Large intestine (tissue), 3 donors: ENCODE results near the gene DNAJA2. TPM values are rescaled to one million over a fixed set of nuclear protein-coding genes. Genes with fewer than 3 reads are reported as not detected.
"Not testable (repeated sequence)": the region's sequence is repeated elsewhere in the genome, so short reads cannot be mapped to it uniquely, and the experiment has no call there.

ENCODE experiments used
- DNase-seq, 2 donors: peaks; one replicate each; pipeline versions ENCODE4 v3.0.0 to v3.0.0-alpha.2; 2013
- H3K27ac ChIP-seq: one replicate; pipeline ENCODE4 v1.5.1; 2013; ENCODE audit warnings: low read length
- H3K27me3 ChIP-seq: 2 replicates; pipeline ENCODE4 v1.6.1; 2013; ENCODE audit warnings: low read length; ENCODE audit not compliant: control insufficient read depth, insufficient read depth
- H3K36me3 ChIP-seq: 2 replicates; pipeline ENCODE4 v1.6.1; 2013; ENCODE audit warnings: low read length; ENCODE audit not compliant: control insufficient read depth, insufficient read depth
- H3K4me1 ChIP-seq: one replicate; pipeline ENCODE4 v1.6.1; 2013; ENCODE audit warnings: low read length; ENCODE audit not compliant: control insufficient read depth, insufficient read depth
- H3K4me3 ChIP-seq: one replicate; pipeline ENCODE4 v1.5.1; 2013; ENCODE audit warnings: low read length
- H3K9me3 ChIP-seq: one replicate; pipeline ENCODE4 v1.6.1; 2013; ENCODE audit warnings: mild to moderate bottlenecking, low read depth, low read length, moderate library complexity; ENCODE audit not compliant: control insufficient read depth
- WGBS: methylation state at CpG from one replicate; pipeline ENCODE4 v1.1.5; 2013; ENCODE audit warnings: low lambda C conversion rate; ENCODE audit not compliant: insufficient coverage; 5-methylcytosine and 5-hydroxymethylcytosine counted together
- polyA plus RNA-seq: library from polyadenylated mRNA; unstranded; fragments of 120-200 nt; gene quantifications from one replicate; pipeline ENCODE4 v1.2.1, GENCODE V29; 2013

DNAJA2 gene
- polyA plus RNA-seq, 1 donor, result 47.5 TPM

DNA sequence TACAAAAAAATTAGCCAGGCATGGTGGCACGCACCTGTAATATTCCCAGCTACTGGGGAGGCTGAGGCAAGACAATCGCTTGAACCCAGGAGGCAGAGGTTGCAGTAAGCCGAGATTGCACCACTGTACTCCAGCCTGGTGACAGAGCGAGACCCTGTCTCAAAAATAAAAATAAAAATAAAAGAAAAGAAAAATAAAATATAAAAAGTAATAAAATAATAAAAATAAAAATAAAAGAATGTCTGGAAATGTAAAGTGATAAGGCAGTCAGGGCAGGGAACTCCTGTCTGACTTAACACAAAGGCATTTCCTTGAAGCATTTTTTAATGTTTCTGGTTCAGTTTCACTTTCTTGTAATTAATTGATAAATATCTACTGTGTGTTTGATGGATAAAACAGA is 34.7 kb upstream of the DNAJA2 start:
- DNase-seq, result no peak
- Histone ChIP-seq H3K36me3 (no peaks in the 10 kb centered on the region), H3K4me3 (no peak overlapping the region), H3K27ac (no peak overlapping the region), H3K27me3 (no peaks in the 10 kb centered on the region), H3K9me3 (no peaks in the 10 kb centered on the region), H3K4me1 (no peaks in the 10 kb centered on the region)
- WGBS, result 97% methylated on average over 3 of the region's 4 CpGs

DNA sequence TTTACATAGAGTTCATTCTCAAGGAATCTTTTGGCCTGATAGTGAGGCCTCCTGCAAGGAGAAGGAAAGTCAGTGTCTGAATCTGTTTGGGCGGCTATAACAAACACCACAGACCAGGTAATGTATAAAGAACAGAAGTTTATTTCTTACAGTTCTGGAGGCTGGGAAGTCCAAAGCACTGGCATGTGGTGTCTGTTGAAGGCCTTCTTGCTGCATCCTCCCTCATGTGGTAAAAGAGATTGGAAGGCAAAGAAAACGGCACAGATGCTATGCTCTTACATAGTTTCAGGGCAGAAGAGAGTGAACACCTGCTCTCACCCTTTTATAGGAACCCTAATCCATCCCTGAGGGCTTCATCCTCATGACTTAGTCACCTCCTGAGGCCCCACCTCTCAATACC is 31.2 kb upstream of the DNAJA2 start:
- H3K4me3 ChIP-seq, result no peak overlapping the region
- no peak overlapping the region for H3K27ac ChIP-seq
- no peaks in the 10 kb centered on the region for H3K27me3 ChIP-seq
- no peaks in the 10 kb centered on the region for H3K9me3 ChIP-seq
- no peaks in the 10 kb centered on the region for H3K36me3 ChIP-seq
- no peak for DNase-seq
- WGBS, result no CpG with 5 or more reads among the region's 2 CpGs
- no peaks in the 10 kb centered on the region for H3K4me1 ChIP-seq

DNA sequence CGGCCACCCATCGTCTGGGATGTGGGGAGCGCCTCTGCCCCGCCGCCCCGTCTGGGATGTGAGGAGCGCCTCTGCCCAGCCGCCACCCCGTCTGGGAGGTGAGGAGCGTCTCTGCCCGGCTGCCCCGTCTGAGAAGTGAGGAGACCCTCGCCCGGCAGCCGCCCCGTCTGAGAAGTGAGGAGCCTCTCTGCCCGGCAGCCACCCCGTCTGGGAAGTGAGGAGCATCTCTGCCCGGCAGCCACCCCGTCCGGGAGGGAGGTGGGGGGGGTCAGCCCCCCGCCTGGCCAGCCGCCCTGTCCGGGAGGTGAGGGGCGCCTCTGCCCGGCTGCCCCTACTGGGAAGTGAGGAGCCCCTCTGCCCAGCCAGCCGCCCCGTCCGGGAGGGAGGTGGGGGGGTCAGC is 26.6 kb upstream of the DNAJA2 start:
- not testable (repeated sequence) for H3K9me3 ChIP-seq, H3K27ac ChIP-seq, H3K4me1 ChIP-seq, H3K27me3 ChIP-seq, H3K4me3 ChIP-seq, DNase-seq, H3K36me3 ChIP-seq
- no CpG with 5 or more reads among the region's 29 CpGs for WGBS

DNA sequence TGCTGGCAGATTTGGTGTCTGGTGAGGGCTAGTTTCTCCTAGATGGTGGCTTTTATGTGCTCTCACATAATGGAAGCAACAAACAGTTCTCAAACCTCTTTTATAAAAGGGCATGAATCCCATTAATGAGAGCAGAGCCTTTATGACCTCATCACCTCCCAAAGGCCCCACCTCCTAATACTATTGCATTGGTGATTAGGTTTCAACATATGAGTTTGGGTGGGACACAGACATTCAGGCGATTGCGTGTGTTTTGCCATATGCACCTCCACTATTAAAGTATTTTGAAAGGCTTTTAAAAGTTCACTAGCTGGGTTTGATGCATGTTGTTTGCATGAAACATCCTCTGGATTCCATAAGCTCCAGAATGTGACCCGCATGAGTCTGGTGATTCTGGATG is 24.4 kb upstream of the DNAJA2 start:
- no peaks in the 10 kb centered on the region for H3K36me3 ChIP-seq
- DNase-seq, result no peak
- WGBS, result 100% methylated on average over 1 of the region's 3 CpGs
- no peak overlapping the region for H3K27ac ChIP-seq
- H3K9me3 ChIP-seq, result peaks cover 5% of the 10 kb centered on the region
- no peaks in the 10 kb centered on the region for H3K4me1 ChIP-seq
- H3K4me3 ChIP-seq, result no peak overlapping the region
- no peaks in the 10 kb centered on the region for H3K27me3 ChIP-seq

DNA sequence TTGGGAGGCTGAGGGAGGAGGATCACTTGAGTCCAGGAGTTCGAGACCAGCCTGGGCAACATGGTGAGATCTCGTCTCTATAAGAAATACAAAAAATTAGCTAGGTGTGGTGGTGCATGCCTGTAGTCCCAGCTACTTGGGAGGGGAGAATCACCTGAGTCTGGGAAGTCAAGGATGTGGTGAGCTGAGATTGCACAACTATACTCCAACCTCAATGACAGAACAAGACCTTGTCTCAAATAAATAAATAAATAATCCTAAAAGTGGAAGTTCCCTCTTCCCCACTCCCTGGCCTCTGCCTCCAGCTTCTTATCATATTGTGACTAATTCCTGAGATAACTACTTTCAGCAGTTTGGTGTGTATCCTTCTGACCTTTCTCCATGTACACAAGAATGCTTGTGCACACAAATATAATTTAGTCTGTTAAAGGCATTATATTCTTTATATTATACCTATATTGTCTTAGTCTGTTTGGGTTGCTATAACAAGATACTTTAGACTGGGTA is 23.5 kb upstream of the DNAJA2 start:
- Histone ChIP-seq H3K4me3 (no peak overlapping the region), H3K4me1 (no peaks in the 10 kb centered on the region), H3K36me3 (no peaks in the 10 kb centered on the region), H3K27ac (no peak overlapping the region), H3K27me3 (no peaks in the 10 kb centered on the region), H3K9me3 (peaks cover 5% of the 10 kb centered on the region)
- no CpG with 5 or more reads among the region's 2 CpGs for WGBS
- no peak for DNase-seq

DNA sequence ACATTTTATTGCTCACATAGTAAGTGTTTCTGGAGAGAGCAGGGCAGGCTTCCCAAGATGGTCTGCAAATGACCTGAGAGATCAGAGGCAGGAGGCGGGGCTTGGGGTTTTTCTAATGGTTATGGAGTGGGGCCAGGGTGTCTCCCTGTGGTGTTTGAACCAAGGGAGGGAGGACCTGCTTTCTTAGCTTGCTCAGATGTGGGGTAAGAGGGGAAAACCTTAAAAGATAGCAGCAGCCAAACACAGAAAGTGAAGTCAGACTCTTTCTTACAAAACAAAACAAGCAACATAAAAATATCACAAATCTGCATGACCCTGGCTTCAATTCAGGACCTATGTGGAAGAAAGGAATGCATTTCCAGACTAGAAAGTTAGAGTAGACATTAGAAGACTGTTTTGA is 22.9 kb upstream of the DNAJA2 start:
- Histone ChIP-seq H3K27me3 (no peaks in the 10 kb centered on the region), H3K36me3 (no peaks in the 10 kb centered on the region), H3K4me3 (no peak overlapping the region), H3K9me3 (peaks cover 5% of the 10 kb centered on the region), H3K4me1 (no peaks in the 10 kb centered on the region), H3K27ac (no peak overlapping the region)
- DNase-seq, result no peak
- WGBS, result no CpG with 5 or more reads among the region's 1 CpG

DNA sequence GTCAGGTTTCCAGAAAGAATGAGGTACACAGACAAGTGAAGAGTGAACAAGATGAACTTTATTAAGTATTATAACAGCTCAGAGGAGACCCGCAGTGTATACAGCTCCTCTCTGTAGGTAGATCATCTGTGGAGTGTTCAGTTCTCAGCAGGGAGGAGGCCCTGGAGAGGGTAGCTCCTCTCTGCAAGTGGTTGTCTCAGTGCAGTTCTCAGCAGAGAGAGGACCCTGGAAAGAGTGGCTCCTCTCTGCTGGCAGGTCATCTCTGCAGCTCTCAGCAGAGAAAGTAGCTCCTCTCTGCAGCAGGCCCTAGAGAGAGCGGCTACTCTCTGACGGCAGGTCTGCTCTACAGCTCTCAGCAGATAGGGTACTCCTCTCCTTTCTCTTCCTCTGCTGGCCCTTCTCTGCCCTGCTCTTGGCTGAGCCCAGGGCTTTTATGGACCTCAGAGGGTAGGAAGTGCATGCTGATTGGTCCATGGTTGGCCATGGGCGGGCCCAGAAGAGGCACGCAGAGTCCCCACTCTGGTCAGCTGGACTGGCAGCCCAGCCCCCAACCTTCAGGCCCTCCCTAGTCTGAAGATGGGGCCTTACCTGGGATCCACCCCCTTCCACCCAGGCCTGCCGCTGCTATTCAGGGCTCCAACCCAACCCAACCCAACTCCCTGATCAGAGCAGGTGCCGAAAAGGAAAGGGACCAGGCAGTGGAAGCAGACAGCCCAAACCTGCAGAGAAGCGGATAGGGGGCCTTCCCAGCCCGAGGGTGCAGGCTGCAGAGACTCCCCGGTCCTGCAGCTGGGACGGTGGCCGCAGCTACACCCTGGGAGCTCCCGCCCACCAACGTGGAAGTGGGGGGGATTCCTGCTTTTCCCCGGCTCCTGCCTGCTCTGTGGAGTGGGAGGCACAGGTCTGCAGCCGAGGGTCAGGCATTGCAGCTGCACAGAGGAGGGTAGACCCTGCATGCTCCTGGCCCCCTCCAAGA is 18.5 kb upstream of the DNAJA2 start:
- WGBS, result 100% methylated on average over 1 of the region's 16 CpGs
- Histone ChIP-seq H3K36me3 (no peaks in the 10 kb centered on the region), H3K27me3 (no peaks in the 10 kb centered on the region)

DNA sequence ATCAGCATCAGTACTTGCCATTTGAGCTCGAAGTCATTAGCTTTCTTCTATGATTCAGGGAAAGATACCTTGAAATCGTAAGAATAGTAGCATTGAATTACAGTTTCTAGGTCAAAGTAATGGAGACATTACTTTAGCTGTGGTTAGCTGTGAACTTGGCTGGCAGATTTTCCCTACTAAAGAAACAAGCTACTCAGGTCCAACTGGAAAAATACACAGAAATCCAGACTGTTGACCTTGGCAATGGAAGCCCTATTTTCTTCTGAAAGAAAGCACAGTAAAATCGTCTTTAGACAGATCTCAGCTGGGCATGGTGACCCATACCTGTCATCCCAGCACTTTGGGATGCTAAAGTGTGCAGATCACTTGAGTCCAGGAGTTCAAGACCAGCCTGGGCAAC is 13.4 kb upstream of the DNAJA2 start:
- no peak overlapping the region for H3K27ac ChIP-seq
- H3K4me3 ChIP-seq, result no peak overlapping the region
- no peaks in the 10 kb centered on the region for H3K9me3 ChIP-seq
- WGBS, result no CpG with 5 or more reads among the region's 3 CpGs
- H3K27me3 ChIP-seq, result no peaks in the 10 kb centered on the region
- DNase-seq, result no peak
- H3K4me1 ChIP-seq, result no peaks in the 10 kb centered on the region
- no peaks in the 10 kb centered on the region for H3K36me3 ChIP-seq

More for the DNA sequence above, 18.5 kb upstream of the DNAJA2 start:
- no peaks in the 10 kb centered on the region for H3K4me1 ChIP-seq
- no peaks in the 10 kb centered on the region for H3K9me3 ChIP-seq
- H3K4me3 ChIP-seq, result no peak overlapping the region
- no peak overlapping the region for H3K27ac ChIP-seq
- no peak for DNase-seq

DNA sequence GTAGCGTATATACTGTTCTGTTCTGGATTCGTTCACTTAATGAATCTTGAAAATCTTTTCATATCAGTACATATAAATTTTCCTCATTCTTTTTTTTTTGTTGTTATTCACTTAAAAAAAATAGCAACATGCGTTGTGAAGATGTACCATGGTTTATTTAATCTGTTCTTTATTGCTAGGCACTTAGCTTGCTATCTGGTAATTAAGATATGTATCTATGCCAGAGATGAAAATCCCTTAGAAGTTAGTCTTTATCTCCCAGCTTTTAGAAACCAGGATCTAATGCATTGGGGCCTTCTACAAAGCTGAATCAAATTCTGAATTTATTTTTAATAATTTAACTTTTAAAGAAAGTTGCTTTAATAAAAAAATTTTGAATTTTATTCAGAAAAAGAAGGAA is 13.0 kb upstream of the DNAJA2 start:
- no peaks in the 10 kb centered on the region for H3K36me3 ChIP-seq
- no peaks in the 10 kb centered on the region for H3K4me1 ChIP-seq
- H3K27ac ChIP-seq, result no peak overlapping the region
- no peaks in the 10 kb centered on the region for H3K27me3 ChIP-seq
- DNase-seq, result no peak
- WGBS, result 100% methylated on average over 2 of the region's 3 CpGs
- no peak overlapping the region for H3K4me3 ChIP-seq
- no peaks in the 10 kb centered on the region for H3K9me3 ChIP-seq

DNA sequence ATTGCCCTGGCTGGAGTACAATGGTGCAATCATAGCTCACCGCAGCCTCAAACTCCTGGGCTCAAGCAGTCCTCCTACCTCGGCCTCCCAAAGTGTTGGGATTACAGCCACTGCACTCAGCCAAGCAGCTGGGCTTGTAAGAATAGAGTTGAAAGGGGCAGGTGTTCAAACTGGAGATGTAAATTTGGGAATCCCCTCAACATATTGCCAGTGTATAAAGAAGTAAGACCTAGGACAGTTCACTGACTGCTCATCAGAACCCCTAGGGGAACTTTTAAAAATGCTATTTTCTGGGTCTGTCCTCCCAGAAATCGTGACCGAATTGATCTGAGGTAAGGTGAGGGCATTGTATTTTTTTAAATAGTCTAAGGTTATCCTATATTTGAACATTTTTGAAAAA is 8.9 kb upstream of the DNAJA2 start:
- Histone ChIP-seq H3K27me3 (no peaks in the 10 kb centered on the region), H3K36me3 (no peaks in the 10 kb centered on the region), H3K4me3 (no peak overlapping the region), H3K4me1 (no peaks in the 10 kb centered on the region), H3K27ac (no peak overlapping the region), H3K9me3 (no peaks in the 10 kb centered on the region)
- DNase-seq, result no peak
- WGBS, result 100% methylated on average over 2 of the region's 4 CpGs

DNA sequence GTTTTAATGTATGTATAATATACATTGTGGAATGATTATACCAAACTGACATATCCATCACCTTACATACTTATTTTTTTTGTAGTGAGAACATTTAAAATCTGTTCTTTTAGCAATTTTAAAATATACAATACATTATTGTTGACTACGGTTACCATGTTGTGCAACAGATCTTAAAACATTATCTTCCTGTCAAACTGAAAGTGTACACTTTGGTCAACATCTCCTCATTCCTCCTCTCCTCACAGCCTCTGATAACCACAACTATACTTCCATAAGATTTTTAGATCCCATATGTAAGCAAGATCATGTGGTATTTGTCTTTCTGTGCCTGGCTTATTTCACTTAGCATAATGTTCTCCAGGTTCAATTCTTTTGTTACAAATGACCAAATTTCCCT is 7.5 kb upstream of the DNAJA2 start:
- WGBS, result no CpG with 5 or more reads among the region's 1 CpG
- Histone ChIP-seq H3K27me3 (no peaks in the 10 kb centered on the region), H3K4me1 (no peaks in the 10 kb centered on the region), H3K9me3 (no peaks in the 10 kb centered on the region), H3K36me3 (no peaks in the 10 kb centered on the region), H3K27ac (no peak overlapping the region), H3K4me3 (no peak overlapping the region)
- no peak for DNase-seq
